GM23248 (cell line): ENCODE data around the gene XPO1.

ENCODE experiments used
- EZH2 ChIP-seq: fragments of 200-600 bp; sonication (generic); IDR thresholded peaks from 2 replicates; pipeline ENCODE4 v1.6.1; 2018; ENCODE audit warnings: antibody characterized with exemption, mild to moderate bottlenecking; ENCODE audit not compliant: insufficient read depth, poor library complexity, severe bottlenecking
- EZH2phosphoT487 ChIP-seq: fragments of 200-600 bp; sonication (generic); IDR thresholded peaks from 2 replicates; pipeline ENCODE4 v1.6.1; 2018; ENCODE audit warnings: antibody characterized with exemption, moderate library complexity, mild to moderate bottlenecking, low read depth; ENCODE audit not compliant: insufficient read depth

- TF ChIP-seq EZH2phosphoT487, result no peak
- no peak for TF ChIP-seq EZH2
These were observed 28.4 kb upstream of the XPO1 start for GRCh38 chr2:61566566-61566965.
